GM19452 (cell line): ENCODE data around the gene MXRA7.

Source experiments
- ATAC-seq: cut with Tn5 transposase; IDR thresholded peaks from one replicate; pipeline ENCODE4 v1.9.1; 2021; ENCODE audit not compliant: unreplicated experiment

MXRA7 gene

GRCh38 chr17:76681222-76682137 is 29.3 kb downstream of the MXRA7 start:
- no peak for ATAC-seq

- no peak for ATAC-seq
Observed at GRCh38 chr17:76679239-76679638, 31.5 kb downstream of the MXRA7 start.

GRCh38 chr17:76678330-76678729 is 32.4 kb downstream of the MXRA7 start:
- ATAC-seq = no peak

GRCh38 chr17:76677406-76677805 is 33.4 kb downstream of the MXRA7 start:
- no peak for ATAC-seq

GRCh38 chr17:76676629-76677028 is 34.1 kb downstream of the MXRA7 start:
- ATAC-seq = no peak

GRCh38 chr17:76675648-76676047 is 35.1 kb downstream of the MXRA7 start:
- ATAC-seq = no peak

GRCh38 chr17:76674600-76674999 is 36.2 kb downstream of the MXRA7 start:
- ATAC-seq = no peak

GRCh38 chr17:76673729-76674128 is 37.0 kb downstream of the MXRA7 start:
- no peak for ATAC-seq

- ATAC-seq = no peak
Observed at GRCh38 chr17:76672892-76673291, 37.9 kb downstream of the MXRA7 start.

- no peak for ATAC-seq
Observed at GRCh38 chr17:76672270-76672851, 38.4 kb downstream of the MXRA7 start.

GRCh38 chr17:76671912-76672262 is 38.9 kb downstream of the MXRA7 start:
- ATAC-seq = no peak

GRCh38 chr17:76671123-76671911 is 39.4 kb downstream of the MXRA7 start:
- ATAC-seq = peak; percentile 96

- ATAC-seq = no peak
Observed at GRCh38 chr17:76670718-76671122, 40.0 kb downstream of the MXRA7 start.

- ATAC-seq = no peak
Observed at GRCh38 chr17:76670020-76670717, 40.6 kb downstream of the MXRA7 start.

- no peak for ATAC-seq
Observed at GRCh38 chr17:76667786-76668453, 42.8 kb downstream of the MXRA7 start.

- no peak for ATAC-seq
Observed at GRCh38 chr17:76667491-76667755, 43.3 kb downstream of the MXRA7 start.

GRCh38 chr17:76660656-76661042 is 50.1 kb downstream of the MXRA7 start:
- no peak for ATAC-seq

GRCh38 chr17:76659928-76660655 is 50.7 kb downstream of the MXRA7 start:
- ATAC-seq = no peak

- ATAC-seq = no peak
Observed at GRCh38 chr17:76658242-76658662, 52.5 kb downstream of the MXRA7 start.
